HL-60 (cell line): ENCODE data around the gene PLOD1.

Source experiments
- CTCF ChIP-seq: IDR thresholded peaks from one replicate; pipeline ENCODE4 v1.5.1; 2011; ENCODE audit warnings: low read length, control low read depth, inconsistent platforms; ENCODE audit not compliant: insufficient read depth
- POLR2AphosphoS5 ChIP-seq: IDR thresholded peaks from 2 replicates; pipeline ENCODE4 v1.6.1; 2012; ENCODE audit warnings: low read depth
- REST ChIP-seq: IDR thresholded peaks from 2 replicates; pipeline ENCODE4 v1.6.1; 2012; ENCODE audit warnings: low read depth; ENCODE audit not compliant: insufficient replicate concordance

GRCh38 chr1:11982010-11982392, 47.5 kb downstream of the PLOD1 start:
- TF ChIP-seq CTCF (peak; percentile 51), POLR2AphosphoS5 (no peak), REST (no peak)
